HG02973 (cell line): ENCODE results near the gene NOX3.

Source experiments
- ATAC-seq: cut with Tn5 transposase; IDR thresholded peaks from one replicate; pipeline ENCODE4 v1.9.1; 2021; ENCODE audit warnings: moderate library complexity; ENCODE audit not compliant: unreplicated experiment

The NOX3 gene

DNA sequence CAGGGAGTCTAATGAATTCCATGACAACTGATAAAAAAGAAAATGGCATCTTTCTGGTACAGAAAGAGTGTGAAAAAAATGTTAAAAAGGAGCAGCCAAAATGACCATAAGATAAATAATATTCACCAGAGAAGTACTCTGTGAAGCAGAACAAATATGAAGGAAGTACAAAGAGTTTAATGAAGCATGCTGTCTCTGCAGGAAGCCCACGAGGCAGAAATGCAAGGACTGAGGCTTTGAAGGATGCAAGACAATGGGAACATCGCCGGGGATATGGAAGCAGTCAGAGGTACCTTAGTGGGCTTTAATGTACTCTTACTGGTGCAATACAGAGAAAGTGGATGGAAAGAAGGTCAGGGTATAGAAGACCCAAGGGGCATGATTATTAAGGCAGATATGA is 50.7 kb downstream of the NOX3 start:
- no peak for ATAC-seq

DNA sequence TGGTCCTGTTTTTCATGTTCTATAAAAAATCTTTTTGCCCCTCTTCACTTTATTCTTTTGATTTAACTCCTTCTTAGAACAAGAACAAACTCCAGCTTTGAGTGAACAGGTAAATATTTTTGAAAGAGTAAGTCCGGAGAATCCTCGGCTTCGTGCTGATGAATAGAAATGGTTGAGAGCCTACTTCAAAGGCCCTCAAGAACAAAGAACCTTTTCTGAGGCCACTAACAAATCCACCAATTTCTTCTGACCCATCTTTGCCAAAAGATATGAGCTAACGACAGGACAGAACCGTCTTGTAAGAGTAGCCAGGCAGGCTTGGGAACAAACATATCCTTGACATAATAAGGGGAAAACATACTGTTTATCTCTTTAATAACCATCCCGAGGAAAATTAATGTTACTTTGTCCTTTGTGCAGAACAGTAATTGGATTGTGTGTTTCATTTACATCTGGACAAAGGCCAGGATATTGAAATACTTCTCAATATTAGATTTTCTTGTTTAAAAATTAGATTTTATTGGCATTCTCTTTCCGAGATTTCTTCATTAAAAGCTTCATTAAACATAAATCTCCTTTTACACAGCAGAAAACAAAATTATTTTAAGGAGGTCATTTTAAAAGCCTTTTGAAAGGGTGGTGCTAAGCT is 52.9 kb downstream of the NOX3 start:
- ATAC-seq, result no peak

DNA sequence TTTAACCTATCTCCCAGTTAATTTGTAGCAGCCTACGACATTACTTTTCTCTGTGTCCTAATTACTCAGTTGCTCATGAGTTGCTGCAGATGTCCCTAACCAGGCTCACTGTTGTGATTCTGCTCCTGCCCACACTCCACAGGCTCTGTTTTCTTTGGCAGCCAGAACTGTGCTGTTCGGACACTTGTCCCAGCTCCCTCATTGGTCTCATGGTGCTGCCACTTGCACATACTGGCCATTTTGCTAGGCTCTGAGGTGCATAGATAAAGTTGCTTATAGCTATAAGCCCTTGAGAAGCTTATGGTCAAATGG is 55.0 kb downstream of the NOX3 start:
- no peak for ATAC-seq

DNA sequence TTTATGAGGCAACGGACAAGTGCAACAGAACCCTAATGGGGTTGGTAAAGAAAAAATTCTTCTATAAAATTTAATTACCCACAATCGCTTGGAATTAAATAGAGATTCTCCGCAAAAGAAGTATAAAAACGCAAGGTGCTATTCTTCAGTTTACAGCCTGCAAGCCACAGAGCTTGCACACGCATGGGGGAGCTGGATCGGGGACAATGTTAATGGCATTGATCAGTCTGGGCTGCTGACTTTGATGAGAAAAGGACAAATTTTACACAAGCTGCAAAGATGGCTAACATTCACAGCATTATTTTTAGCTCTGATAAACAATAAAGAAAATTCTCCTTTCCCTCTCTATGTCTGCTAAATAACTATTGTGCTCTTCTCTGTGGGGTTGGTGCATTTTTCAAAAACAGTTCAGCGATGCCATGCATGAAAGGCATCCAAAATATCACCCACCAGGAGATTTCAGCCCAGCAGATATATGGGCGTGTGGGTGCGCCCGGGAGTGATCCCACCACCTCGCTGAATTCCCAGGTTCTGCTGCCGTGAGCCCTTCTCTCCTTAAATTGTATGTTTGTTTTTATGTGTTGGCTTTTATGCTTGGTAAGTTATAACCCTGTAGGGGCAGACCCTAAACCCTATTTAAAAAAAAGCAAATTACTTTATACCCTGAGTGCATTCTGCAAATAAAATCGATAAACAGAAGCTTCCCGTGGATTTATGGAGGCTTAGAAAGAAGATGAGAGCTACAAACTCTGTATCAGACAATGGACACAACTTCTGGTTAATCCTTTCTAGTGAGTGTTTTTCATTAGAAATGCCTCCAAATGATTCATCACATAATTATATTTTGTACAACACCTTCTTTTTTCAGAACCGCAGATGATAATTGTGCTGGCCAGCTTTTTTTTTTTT is 55.6 kb downstream of the NOX3 start:
- no peak for ATAC-seq

DNA sequence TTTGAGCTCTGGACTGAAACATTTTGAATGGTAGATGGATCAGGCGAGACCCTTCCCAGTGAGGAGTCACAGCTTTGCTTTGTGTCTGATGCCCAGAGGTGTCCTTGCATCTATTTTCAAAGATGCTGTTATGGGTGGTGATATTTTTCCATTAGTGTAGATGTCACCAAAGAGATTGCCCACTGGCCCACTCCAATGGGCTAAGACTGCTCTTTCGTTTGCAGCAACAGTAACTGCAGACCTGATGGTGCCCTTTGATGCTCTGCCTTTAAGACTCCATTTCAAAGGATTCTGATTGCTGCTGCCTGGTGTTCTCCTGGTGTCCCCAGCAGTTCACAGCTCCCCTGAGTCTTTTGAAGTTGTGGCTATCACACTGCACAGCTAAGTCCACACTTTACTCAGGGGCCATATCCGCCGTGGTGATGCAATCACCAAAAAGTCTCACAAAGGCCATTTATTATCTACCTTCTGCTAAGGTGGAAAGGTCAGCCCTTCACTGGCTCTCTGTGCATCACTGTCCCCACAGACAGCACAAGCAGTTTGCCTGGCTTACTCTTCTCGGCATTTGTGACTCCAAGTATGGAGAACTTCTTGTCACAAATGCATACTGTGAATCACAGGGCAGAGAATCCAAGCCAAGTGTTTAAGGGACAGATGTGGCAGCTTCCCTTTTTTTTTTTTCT is 56.4 kb downstream of the NOX3 start:
- no peak for ATAC-seq

DNA sequence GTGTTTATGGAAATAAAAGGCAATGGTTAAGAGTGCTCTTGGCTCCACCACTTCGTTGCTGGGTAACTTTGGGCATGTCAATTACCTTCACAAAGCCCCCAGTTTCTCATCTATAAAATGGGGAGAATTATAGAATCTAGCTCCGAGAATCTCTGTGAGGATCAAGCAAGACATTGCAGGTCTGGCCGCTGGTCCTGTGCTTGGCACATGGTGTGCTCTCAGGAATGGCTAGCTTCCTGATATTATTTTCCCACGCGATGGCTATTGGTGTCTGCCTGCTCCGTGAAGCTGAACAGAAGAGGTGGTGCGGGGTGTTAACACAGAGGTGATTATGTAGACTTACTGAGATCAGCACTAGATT is 57.0 kb downstream of the NOX3 start:
- ATAC-seq, result no peak

DNA sequence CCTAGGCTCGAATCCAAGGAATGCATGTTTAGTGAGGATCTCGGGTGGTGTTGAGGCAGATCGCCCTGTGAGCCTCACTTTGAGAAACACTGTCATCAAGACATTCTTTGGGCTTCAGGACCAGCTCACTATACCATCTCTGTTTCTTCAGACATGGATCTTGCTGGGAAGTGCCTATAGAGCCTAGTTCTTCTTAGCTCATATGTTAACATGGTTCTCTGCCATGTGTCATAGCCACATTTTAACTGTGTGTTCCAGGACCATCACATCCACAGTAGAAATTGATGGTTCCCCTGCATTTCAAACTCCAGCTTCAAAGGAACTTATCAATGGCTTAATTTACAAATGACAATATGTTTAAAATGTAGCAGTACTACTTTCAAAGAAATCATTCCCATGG is 57.4 kb downstream of the NOX3 start:
- no peak for ATAC-seq

DNA sequence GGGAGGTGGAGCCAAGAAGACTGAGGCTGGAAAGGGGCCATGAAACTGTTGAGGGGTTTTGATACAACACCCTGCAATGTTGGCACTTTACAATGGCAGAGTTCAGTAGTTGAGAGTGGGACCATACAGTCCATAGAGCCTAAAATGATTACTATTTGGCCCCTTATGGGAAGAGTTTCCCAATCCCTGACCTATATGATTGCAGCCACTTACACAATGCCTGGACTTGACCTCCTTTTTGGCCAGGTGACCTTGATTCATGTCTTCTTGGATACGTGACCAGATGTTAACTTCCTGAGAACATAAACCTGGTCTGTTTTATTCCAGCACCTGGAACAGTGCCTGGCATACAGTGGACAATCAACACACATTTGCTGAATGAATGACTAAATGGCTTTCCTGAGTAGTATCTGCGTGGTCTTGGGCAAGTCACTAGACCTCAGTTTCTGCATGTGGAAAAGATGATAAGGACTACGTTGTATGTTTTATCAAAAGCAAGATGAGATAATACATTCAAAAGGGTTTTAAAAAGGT is 58.4 kb downstream of the NOX3 start:
- ATAC-seq, result no peak

DNA sequence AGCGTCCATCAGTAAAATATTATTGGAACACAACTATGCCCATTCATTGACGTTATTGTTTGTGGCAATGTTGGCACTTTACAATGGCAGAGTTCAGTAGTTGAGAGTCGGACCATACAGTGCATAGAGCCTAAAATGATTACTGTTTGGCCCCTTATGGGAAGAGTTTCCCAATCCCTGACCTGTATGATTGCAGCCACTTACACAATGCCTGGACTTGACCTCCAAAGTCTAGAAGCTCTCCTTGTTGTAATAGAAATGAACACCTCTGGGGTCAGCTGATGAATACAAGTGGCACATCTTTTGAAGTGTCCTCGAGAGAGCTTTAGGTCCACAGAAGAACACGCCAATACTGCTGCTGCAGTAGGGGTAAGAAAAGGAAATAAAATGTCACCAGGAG is 59.0 kb downstream of the NOX3 start:
- ATAC-seq, result no peak

DNA sequence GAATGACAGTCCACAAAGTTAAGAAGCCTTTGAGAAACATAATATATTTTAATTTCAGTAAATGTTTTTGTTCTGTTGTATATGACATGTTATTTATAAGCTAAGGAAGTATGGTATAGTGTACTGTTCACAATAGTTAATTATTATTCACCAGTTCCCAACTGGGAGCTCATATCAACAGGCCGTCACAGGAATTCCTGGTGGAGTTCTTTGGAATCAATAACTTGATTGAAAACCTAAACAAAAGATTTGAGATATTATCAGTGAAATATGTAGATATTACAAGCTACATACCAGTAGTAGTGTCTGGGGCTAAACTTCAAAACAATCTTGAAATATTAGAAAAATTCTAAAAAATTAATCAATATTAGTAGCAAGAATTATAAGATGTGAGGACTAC is 60.3 kb downstream of the NOX3 start:
- ATAC-seq, result no peak

DNA sequence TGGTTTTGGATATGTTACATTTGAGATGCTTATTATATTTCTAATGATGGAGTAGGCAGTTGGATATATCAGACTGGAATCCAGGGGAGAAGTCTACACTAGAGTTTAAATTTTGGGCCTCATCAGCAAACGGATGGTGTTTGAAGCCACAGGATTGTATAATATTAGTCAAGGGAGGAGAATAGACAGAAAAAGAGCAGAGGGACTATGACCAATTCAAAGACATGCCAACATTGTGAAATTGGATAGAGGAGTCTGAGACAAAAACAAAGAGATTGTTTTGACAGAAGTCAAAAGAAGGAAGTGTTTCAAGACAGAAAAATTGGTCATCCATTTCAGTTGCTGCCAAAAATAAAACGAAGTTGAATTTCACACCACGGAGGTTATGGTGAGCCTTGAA is 66.5 kb downstream of the NOX3 start:
- ATAC-seq, result no peak

DNA sequence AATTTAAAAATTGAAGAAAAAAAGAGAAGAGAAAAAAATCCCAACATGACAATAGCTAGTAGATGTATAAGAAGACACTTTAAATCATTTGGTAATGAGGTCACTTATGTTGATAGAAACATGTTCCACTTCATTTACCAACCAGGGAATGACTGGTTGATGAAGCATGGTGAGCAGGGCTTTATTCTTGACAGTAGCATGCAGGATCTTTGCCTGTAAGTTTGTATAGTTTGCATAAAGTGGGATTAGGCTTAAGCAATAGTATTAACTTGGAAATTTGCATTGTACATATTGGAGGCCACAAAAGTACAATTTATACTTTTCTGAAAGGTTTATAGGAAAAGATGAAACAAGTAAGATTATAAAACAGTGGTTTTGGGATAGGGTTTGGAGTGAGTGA is 67.0 kb downstream of the NOX3 start:
- ATAC-seq, result no peak

DNA sequence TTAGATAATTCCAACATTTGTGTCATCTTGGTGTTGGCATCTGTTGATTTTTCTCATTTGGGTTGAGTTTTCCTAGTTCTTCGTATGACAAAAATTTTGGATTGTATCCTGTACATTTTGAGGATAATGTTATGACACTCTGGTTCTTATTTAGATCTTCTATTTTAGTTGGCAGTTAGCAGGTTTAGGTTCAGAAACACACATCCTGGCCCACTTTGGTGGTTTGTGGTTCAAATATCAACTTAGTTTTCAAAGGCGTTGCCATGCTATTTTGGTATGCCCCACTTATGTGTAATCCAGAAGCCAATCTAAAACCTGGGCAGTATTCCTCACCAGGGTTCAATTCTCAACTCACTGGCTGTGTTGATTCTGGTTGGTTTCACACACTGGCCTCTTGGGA is 68.2 kb downstream of the NOX3 start:
- no peak for ATAC-seq

DNA sequence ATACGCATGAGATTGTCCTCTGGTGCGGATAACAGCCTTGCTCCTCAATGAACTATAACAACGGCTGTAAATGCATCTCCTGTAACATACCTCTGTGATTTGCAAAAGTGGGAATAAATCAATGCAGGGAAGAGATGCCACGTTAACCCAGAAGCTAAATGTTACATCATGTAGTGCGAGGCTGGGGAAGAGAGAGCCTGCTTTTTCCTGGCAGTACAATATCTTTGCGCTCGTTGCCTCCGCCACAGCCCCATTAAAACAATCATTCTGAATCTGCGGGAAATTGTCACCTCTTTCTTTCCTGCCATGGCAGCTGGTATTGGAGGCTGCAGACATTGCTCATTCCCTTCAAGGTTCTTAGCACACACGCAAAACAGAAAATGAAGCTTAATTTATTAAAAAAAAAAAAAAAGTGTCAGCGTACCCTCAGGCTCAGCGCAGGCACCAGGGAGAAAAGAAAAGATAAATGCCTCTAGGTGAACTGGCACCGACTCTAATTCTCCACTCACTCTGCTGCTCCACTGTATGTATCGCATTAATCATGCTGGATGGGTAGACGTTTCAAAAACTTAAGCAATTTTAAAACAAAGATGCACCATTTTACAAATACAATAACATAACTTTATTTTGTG is 71.2 kb downstream of the NOX3 start:
- ATAC-seq, result no peak

DNA sequence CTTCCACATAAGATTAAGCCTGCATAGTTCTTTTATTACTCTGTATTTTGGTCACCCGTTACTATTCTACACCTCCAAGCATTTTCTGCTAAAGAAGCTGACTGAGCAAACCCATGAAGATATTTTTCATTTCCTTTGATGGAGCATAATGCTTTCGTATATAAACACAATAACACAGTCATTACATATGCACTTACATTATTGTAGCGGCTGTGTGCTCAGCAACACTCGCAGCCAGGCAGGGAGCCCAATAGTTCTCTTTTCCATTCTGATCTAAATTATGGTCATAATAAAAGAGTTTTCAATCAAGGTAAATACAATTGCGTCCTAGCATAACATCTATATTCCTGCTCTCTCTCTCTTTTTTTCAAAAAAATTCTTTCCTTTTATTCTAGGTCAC is 71.7 kb downstream of the NOX3 start:
- ATAC-seq, result no peak

DNA sequence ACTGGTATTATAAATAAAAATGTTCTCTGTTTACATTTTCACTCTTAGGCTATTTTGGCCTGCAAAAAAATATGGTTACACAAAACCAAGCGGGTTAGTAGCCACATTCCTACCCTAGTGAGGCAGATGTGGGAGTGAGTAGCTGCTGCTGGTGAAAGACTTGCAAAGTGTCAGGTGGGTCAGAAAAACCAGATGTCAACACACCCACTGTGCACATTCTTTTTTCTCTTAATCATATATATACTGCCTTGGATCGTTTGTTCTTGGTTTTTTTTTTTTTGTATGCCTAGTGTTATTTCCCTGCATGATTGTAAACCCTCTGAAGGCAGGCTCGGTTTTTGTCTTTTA is 73.3 kb downstream of the NOX3 start:
- ATAC-seq, result no peak

DNA sequence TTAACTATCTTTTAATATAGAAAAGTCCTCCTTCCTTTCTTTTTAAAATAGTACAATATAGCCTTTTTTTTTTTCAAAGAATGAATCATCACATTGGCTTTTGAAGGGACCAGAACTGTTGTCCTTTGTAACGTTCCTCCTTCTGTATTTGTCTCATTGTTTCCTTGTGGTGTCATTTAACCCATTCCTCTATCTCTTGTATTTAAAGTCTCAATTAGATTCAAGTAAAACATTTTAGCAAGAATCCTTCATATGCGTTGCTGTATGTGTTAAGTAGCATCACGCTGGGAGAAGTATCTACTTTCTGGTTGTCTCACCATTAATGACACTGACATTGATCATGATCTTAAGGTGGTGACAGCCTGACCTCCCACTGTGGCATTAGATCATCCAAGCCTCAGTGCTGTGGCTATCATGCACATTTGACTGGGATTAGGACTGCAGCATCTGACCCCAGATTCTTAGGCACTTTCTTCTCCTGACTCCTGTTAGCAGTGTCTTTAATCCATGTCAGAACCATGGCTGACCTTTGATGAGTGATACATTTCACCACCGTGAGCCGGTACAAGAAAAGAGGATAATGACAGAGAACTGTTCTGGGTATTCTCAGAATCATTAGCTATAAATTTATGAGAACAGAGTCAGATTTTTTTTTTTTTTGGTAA is 73.8 kb downstream of the NOX3 start:
- no peak for ATAC-seq

DNA sequence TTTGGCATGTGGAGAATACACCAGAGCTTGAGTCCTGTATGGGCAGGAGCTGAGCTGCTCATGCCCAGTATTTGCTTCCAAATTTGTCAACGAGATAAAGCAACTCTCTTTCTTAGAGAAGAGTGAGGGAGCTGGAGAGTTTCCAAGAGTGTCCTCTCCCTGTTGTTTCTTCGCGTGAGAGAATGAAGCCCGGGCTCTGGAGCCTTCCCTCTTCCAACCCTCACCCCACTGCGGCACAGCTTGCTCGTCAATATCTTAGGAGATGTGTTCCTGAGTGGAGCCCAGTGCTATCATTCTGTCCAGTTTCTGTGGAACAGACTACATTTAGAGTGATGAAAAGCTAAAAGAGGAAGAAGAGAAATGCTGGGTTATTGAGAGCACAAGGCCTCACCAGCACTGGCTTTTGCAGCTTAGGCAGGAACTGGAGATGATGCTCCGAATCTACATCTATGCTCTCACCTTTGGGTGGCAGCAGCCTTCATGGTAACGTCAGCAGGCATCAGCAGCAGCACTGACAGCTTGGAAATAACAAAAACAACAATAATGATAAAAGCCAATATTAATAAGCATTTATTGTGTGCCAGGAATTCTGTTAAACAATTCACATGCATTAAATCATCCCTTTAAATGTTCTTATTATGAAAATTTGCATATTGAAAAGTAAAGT is 74.8 kb downstream of the NOX3 start:
- ATAC-seq, result no peak

DNA sequence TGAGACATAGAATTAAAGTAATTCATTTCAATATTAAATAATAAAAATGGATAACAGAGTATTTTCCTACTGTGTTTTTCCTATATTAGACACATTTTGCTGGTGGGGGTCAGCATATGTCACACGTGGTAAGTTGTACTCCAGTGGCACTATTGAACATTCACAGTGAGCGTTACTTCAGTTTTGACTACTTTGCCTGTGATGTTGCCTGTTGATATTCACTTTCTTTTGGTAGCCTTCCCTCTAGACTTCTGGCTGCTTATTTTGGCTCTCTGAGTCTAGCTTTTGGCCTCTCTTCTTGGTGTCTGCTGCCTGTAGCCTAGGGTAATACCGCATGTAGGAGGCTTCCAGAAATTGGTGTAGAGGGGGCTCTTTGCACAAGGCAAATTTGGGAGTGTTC is 76.9 kb downstream of the NOX3 start:
- ATAC-seq, result no peak

DNA sequence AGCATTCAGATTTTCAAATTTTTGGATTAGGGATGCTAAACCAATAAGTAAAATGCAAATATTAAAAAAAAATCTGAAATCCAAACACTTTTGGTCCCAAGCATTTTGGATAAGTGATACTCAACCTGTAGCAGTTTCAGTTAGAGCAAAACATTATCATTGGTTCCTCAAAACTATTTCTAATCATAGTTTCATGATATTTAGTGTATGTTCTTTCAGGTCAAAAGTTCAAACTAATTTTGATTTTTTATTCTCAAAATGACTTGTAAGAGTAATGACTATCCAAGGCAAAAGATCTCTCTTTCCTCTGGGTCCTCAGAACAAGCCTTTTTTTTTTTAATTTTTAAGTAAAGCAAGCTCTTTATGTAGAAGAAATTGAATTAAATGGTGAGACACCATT is 77.4 kb downstream of the NOX3 start:
- peak; percentile 77 for ATAC-seq

DNA sequence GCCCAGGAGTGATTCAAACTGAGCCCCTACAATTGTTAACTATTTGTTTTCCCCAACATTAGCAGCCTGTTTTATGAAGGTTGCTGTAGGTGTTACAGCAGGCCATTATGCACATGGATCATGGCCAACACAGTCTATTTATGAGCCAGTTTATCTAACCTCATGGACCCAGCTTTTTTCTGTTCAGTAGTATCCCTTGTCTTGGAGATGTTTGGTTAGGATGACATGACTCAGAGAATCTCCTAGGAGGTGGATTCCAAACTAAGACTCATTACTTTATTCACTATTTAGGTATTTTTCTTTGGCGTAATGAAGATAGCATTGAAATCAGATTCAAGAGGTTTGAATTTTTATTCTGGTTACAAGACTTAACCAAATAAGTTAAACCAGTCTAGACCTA is 78.6 kb downstream of the NOX3 start:
- no peak for ATAC-seq
